Panc1 (cell line): ENCODE data around the gene HLCS. TPM values are rescaled to one million over a fixed set of nuclear protein-coding genes. Genes with fewer than 3 reads are reported as not detected.

Source experiments
- ATAC-seq: fragments of 200-7000 bp; cut with Tn5 transposase; 2 replicates; pipeline ENCODE4 v1.9.1; 2020; ENCODE audit warnings: mild to moderate bottlenecking, moderate library complexity
- BruUV-seq: library from RNA; stranded (reverse); fragments of 400-500 nt; replicated peaks from 2 replicates; lab custom pipeline; 2021; lab: Mats Ljungman, UMichigan
- CTCF ChIA-PET: fragments of 300-600 bp; sonication (Branson Sonifier 250); formaldehyde crosslinking; loops from one replicate; lab custom pipeline; 2022; ENCODE audit warnings: antibody characterized with exemption; lab: Charles Lee
- POLR2A ChIA-PET: fragments of 300-600 bp; sonication (Branson Sonifier 250); formaldehyde crosslinking; loops from one replicate; lab custom pipeline; 2022; ENCODE audit warnings: antibody characterized with exemption; lab: Charles Lee
- DNase-seq: peaks from one replicate; pipeline ENCODE4 v3.0.0-alpha.2; 2010; ENCODE audit warnings: low read depth, low spot score
- H3K27ac ChIP-seq: 2 replicates; pipeline ENCODE4 v1.5.1; 2011; ENCODE audit warnings: mild to moderate bottlenecking, low read length, inconsistent platforms
- H3K27me3 ChIP-seq: fragments of 200-500 bp; sonication (Bioruptor generic); 2 replicates; pipeline ENCODE4 v1.6.0; 2014; ENCODE audit warnings: low read length, inconsistent platforms; ENCODE audit not compliant: control insufficient read depth, insufficient read depth
- H3K36me3 ChIP-seq: fragments of 200-500 bp; sonication (Bioruptor generic); 2 replicates; pipeline ENCODE4 v1.5.1; 2014; ENCODE audit warnings: inconsistent platforms, mild to moderate bottlenecking, low read length, moderate library complexity; ENCODE audit not compliant: control insufficient read depth, insufficient read depth
- H3K4me1 ChIP-seq: 2 replicates; pipeline ENCODE4 v1.5.1; 2011; ENCODE audit warnings: inconsistent platforms, mild to moderate bottlenecking, low read length, moderate library complexity; ENCODE audit not compliant: control insufficient read depth, insufficient read depth
- H3K4me3 ChIP-seq, 2 experiments: 2 replicates each; pipeline ENCODE4 v1.5.1; 2011 to 2012; ENCODE audit warnings: low read depth in 2 of 2, low read length in 2 of 2, mild to moderate bottlenecking in 2 of 2, inconsistent platforms in 1 of 2, moderate library complexity in 1 of 2
- H3K9me3 ChIP-seq: fragments of 200-500 bp; sonication (Bioruptor generic); 2 replicates; pipeline ENCODE4 v1.5.1; 2014; ENCODE audit warnings: low read depth, mild to moderate bottlenecking, inconsistent platforms, low read length, moderate library complexity; ENCODE audit not compliant: control insufficient read depth, insufficient read depth
- CTCF ChIP-seq: fragments of 450-650 bp; IDR thresholded peaks from 2 replicates; pipeline ENCODE4 v1.5.1; 2017; ENCODE audit warnings: mild to moderate bottlenecking
- POLR2AphosphoS5 ChIP-seq: IDR thresholded peaks from 2 replicates; pipeline ENCODE4 v1.6.1; 2012; ENCODE audit warnings: mild to moderate bottlenecking, low read depth, low read length, moderate library complexity
- REST ChIP-seq, 2 experiments: IDR thresholded peaks; 2 replicates each; pipeline ENCODE4 v1.6.1; 2011 to 2012; ENCODE audit warnings: low read depth in 2 of 2, control low read depth in 1 of 2, low read length in 1 of 2, mild to moderate bottlenecking in 1 of 2, moderate library complexity in 1 of 2; ENCODE audit not compliant: insufficient read depth in 1 of 2
- SIN3A ChIP-seq: IDR thresholded peaks from 2 replicates; pipeline ENCODE4 v1.6.1; 2012; ENCODE audit warnings: low read depth, mild to moderate bottlenecking, low read length, moderate library complexity, borderline replicate concordance; ENCODE audit not compliant: insufficient read depth
- TCF7L2 ChIP-seq: IDR thresholded peaks from 2 replicates; pipeline ENCODE4 v1.6.1; 2011; ENCODE audit warnings: mild to moderate bottlenecking, low read depth, low read length, inconsistent platforms
- in situ Hi-C: cut with HindIII; loops from 2 replicates; pipeline ENCODE4 v1.10.0; 2016; ENCODE audit warnings: low sequenced_read_pairs, low pct_unique_long_range_greater_than_20kb
- intact Hi-C: fragments of 100-400 bp; cut with micrococcal nuclease; formaldehyde crosslinking; loops from one replicate; pipeline ENCODE4 v1.10.0; 2022; ENCODE audit not compliant: unreplicated experiment
- total RNA-seq: library from RNA; stranded (reverse); gene quantifications from one replicate; pipeline ENCODE4 v1.2.1, GENCODE V29; 2021; ENCODE audit not compliant: unreplicated experiment

HLCS gene
- total RNA-seq, 1 experiment from 2014 or later = 15.3 TPM

- H3K27me3 ChIP-seq = no peaks in the 10 kb centered on the region
- no peak for TF ChIP-seq TCF7L2
- no peak for TF ChIP-seq SIN3A
- TF ChIP-seq POLR2AphosphoS5 = no peak
- TF ChIP-seq REST (IDR thresholded peaks at IDR 0.05; ENCODE audit: insufficient read depth in 1 of 2, low read depth in 2 of 2, low read length in 1 of 2) = no peak
- TF ChIP-seq CTCF = no peak
- DNase-seq = no peak
- in situ Hi-C loops = no loop called here
- POLR2A ChIA-PET = no interaction called here
- CTCF ChIA-PET = no interaction called here
- no TSS peak for BruUV-seq
- intact Hi-C loops = no loop called here
- H3K36me3 ChIP-seq = no peaks in the 10 kb centered on the region
- peaks cover 7% of the 10 kb centered on the region for H3K4me1 ChIP-seq
- no peak for ATAC-seq
- no peak overlapping the region for H3K4me3 ChIP-seq
- H3K9me3 ChIP-seq = no peaks in the 10 kb centered on the region
- H3K27ac ChIP-seq = no peak overlapping the region
Measured at GRCh38 chr21:36706951-36707762, 259.3 kb downstream of the HLCS start.

GRCh38 chr21:36706482-36706852, 260.0 kb downstream of the HLCS start:
- Histone ChIP-seq H3K27ac (no peak overlapping the region), H3K9me3 (no peaks in the 10 kb centered on the region), H3K4me3 (no peak overlapping the region), H3K27me3 (no peaks in the 10 kb centered on the region), H3K4me1 (peaks cover 12% of the 10 kb centered on the region), H3K36me3 (no peaks in the 10 kb centered on the region)
- ChIA-PET POLR2A (no interaction called here), CTCF (no interaction called here)
- ATAC-seq (no peak), DNase-seq (no peak)
- in situ Hi-C loops (no loop called here), intact Hi-C loops (no loop called here)
- TF ChIP-seq CTCF (no peak), POLR2AphosphoS5 (no peak), SIN3A (no peak), TCF7L2 (no peak), REST (IDR thresholded peaks at IDR 0.05; ENCODE audit: insufficient read depth in 1 of 2, low read depth in 2 of 2, low read length in 1 of 2) (no peak)
- BruUV-seq = no TSS peak
